Measurements from ENCODE around the gene JAZF1.

The JAZF1 gene

GRCh38 chr7:27964820-27965219 lies 215.8 kb downstream of the JAZF1 start:
- no peak for TF ChIP-seq CTCF (IDR thresholded peaks at IDR 0.05; ENCODE audit: low read depth, low read length)
- DNase-seq (ENCODE audit: low read depth, low spot score) = no peak
- in situ Hi-C loops (cut with HindIII; ENCODE audit: low sequenced_read_pairs) = no loop called here
- H3K4me3 ChIP-seq (ENCODE audit: low read depth, low read length) = no peak overlapping the region

GRCh38 chr7:27963056-27963455 lies 217.5 kb downstream of the JAZF1 start:
- no peak for DNase-seq (ENCODE audit: low read depth, low spot score)
- TF ChIP-seq CTCF (IDR thresholded peaks at IDR 0.05; ENCODE audit: low read depth, low read length) = no peak
- in situ Hi-C loops (cut with HindIII; ENCODE audit: low sequenced_read_pairs) = no loop called here
- H3K4me3 ChIP-seq (ENCODE audit: low read depth, low read length) = no peak overlapping the region

- in situ Hi-C loops (cut with HindIII; ENCODE audit: low sequenced_read_pairs) = no loop called here
- H3K4me3 ChIP-seq (ENCODE audit: low read depth, low read length) = no peak overlapping the region
- no peak for TF ChIP-seq CTCF (IDR thresholded peaks at IDR 0.05; ENCODE audit: low read depth, low read length)
- DNase-seq (ENCODE audit: low read depth, low spot score) = no peak
Observed at GRCh38 chr7:27962273-27962672, 218.3 kb downstream of the JAZF1 start.

GRCh38 chr7:27961255-27961654 lies 219.3 kb downstream of the JAZF1 start:
- peak; percentile 23 for DNase-seq (ENCODE audit: low read depth, low spot score)
- H3K4me3 ChIP-seq (ENCODE audit: low read depth, low read length) = no peak overlapping the region
- in situ Hi-C loops (cut with HindIII; ENCODE audit: low sequenced_read_pairs) = no loop called here
- no peak for TF ChIP-seq CTCF (IDR thresholded peaks at IDR 0.05; ENCODE audit: low read depth, low read length)

- no peak overlapping the region for H3K4me3 ChIP-seq (ENCODE audit: low read depth, low read length)
- in situ Hi-C loops (cut with HindIII; ENCODE audit: low sequenced_read_pairs) = no loop called here
- DNase-seq (ENCODE audit: low read depth, low spot score) = no peak
- TF ChIP-seq CTCF (IDR thresholded peaks at IDR 0.05; ENCODE audit: low read depth, low read length) = no peak
Observed at GRCh38 chr7:27960415-27960814, 220.2 kb downstream of the JAZF1 start.

GRCh38 chr7:27958933-27959548 lies 221.6 kb downstream of the JAZF1 start:
- H3K4me3 ChIP-seq (ENCODE audit: low read depth, low read length) = no peak overlapping the region
- no peak for TF ChIP-seq CTCF (IDR thresholded peaks at IDR 0.05; ENCODE audit: low read depth, low read length)
- DNase-seq (ENCODE audit: low read depth, low spot score) = no peak
- in situ Hi-C loops (cut with HindIII; ENCODE audit: low sequenced_read_pairs) = no loop called here

- no peak for DNase-seq (ENCODE audit: low read depth, low spot score)
- in situ Hi-C loops (cut with HindIII; ENCODE audit: low sequenced_read_pairs) = no loop called here
- no peak for TF ChIP-seq CTCF (IDR thresholded peaks at IDR 0.05; ENCODE audit: low read depth, low read length)
- H3K4me3 ChIP-seq (ENCODE audit: low read depth, low read length) = no peak overlapping the region
Observed at GRCh38 chr7:27955596-27955995, 225.0 kb downstream of the JAZF1 start.
